ENCODE measurements around the gene PARD3B.

PARD3B gene

GRCh38 chr2:205644018-205644417 is 1098.7 kb downstream of the PARD3B start:
- no peak for DNase-seq

GRCh38 chr2:205646680-205647079 is 1101.4 kb downstream of the PARD3B start:
- no peak for DNase-seq

DNA sequence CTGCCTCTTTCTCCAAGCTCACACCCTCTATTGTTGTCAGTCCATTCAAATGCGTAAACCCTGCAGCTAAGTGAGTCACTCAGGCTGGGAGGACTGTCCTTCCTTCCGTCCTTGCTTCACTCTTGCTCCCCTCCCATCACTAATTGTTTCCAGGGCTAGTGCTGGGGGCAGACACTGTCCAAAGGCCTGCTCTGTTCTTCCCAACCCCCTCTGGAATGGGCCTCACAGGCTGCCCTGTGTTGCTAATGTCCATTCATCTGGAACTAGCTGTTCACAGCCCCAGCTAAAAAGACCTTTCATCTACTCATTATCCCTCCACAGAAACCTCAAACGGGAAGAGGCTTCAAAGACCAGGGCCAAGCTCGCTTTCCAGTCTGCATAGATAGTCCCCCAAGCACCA is 1105.2 kb downstream of the PARD3B start:
- peak; percentile 81 for DNase-seq

GRCh38 chr2:205650931-205651330 is 1105.7 kb downstream of the PARD3B start:
- no peak for DNase-seq

- DNase-seq = no peak
Observed at GRCh38 chr2:205651719-205652118, 1106.4 kb downstream of the PARD3B start.

DNA sequence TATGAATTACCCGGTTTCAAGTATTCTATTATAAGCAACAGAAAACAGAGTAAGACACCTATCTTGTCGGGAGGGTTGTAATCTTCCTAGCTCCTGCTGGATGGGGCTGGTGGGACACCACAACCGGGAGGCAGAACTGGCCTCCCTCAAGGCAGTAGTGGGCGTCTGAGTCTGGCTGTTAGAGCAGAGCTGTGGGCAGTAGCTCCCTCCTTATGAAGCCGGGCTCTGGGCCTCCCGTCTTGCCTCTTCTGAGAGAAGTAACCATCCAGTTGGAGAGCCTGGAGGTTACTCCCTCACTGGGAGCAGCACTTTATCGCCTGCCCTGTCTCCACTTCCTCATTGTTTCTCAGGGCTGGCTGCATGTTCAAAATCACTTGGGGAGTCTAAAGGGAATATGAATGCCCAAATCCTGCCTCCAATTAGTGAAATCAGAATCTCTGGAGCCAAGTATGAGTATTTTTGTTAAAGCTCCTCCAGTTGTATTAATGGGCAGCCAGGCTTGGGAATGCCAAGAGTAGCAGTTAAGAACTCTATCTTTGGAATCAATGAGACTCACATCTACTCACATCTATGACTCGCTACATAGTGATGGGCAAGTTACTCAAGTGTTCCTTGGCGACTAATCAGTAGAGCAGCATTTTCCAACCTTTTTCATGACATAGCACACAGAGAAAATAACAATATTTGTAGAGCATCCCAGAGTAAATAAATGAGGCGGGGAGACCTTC is 1109.8 kb downstream of the PARD3B start:
- DNase-seq = peak; percentile 86

DNA sequence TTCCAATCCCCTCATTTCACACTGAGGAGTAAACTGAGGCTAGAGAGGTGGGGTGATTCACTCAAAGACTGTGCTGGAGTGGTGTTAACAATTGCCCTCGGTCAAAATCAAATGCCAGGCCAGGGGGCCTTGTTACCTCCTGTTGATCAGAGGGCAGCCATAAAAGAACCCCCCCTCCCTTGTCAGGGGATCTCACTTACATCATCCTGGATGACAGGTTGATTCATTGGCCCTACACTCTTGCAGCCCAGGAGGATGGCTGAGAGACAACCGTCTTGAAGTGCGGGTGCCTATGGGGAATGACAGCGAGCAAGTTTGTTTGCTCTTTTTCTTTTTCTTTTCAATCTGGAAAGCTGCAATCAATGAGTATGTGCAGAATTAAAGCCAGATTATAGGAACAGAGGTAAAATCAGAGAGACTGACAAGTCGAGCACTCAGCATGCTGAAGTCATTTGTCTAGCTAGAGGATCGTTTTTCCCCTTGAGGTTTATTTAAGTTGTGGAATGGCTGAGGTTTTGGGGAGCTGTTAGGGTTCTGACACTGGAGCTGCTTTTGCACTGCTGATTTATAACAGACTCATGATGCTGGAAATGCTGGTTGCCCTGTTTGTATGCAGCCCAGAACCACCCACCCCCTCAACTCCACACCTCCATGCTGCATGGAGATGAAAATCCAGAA is 1110.6 kb downstream of the PARD3B start:
- peak; percentile 54 for DNase-seq

DNA sequence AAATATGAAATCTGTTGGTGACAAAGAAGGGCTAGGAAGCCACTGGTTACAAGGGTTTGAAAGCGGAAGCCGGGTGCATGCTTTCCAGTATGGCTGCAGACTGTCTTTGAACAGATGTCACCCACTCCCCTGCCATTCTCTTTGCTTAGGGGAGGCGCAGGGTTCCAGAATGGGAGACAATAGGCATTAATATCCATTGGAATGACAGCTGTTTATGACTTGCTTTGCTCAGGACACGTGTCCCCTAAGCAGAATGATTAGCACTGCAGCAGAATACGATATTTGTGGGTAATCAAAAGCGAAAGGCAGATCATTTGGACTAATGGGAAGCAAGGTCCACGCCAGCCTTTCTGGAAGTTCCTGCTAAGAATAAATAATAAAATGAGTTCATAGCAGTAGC is 1111.2 kb downstream of the PARD3B start:
- no peak for DNase-seq

GRCh38 chr2:205656941-205657340 is 1111.7 kb downstream of the PARD3B start:
- DNase-seq = no peak

- peak; percentile 93 for DNase-seq
Observed at GRCh38 chr2:205657579-205657978, 1112.3 kb downstream of the PARD3B start.

GRCh38 chr2:205658068-205658467 is 1112.8 kb downstream of the PARD3B start:
- DNase-seq = no peak

- no peak for DNase-seq
Observed at GRCh38 chr2:205658572-205658971, 1113.3 kb downstream of the PARD3B start.

DNA sequence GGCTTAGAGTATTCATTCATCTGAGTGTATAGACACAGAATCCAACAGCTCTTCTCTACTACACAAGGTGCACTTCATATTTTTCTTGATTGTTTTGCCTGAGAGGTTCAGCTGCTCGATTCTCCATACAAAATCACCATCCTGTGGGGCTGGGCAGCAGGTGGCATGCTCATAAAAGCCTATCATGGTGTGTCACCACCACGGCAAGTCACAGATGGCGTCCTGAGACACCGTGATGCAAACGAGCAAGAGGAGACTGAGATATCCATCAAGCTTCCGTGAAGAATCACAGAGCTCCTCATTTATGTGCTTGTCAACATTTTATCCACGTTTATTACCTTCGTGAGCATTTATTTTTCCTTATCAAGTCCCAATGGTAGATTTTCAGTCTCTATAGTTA is 1114.6 kb downstream of the PARD3B start:
- no peak for DNase-seq

DNA sequence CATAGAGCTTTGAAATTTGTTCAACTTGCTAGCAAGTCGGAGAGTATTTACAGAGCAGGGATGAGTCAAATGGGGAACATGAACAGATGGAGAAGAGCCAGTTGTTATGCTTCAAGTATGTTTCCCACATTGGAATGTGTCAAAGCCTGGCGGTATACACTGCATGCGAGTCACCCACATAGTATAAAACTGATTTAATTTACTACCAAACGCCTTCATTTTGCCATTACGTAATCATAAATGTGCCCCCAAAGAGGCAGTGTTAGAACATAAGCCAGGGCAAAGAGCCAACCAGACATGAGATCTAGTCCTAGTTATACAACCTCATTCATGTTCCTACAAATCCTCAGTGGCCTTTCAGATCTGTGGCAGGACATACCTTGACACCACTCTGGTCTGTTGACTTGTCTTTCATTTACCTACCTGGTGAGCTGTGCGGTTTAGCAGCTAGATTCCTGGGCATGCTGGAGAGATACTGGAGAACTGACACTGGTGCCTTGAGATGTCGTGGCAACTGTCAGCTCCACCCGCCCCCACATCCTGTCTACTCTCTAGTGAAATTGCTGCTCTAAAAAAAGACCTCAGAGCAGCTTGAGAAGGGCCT is 1115.3 kb downstream of the PARD3B start:
- DNase-seq = peak; percentile 98

- no peak for DNase-seq
Observed at GRCh38 chr2:205661281-205661680, 1116.0 kb downstream of the PARD3B start.

DNA sequence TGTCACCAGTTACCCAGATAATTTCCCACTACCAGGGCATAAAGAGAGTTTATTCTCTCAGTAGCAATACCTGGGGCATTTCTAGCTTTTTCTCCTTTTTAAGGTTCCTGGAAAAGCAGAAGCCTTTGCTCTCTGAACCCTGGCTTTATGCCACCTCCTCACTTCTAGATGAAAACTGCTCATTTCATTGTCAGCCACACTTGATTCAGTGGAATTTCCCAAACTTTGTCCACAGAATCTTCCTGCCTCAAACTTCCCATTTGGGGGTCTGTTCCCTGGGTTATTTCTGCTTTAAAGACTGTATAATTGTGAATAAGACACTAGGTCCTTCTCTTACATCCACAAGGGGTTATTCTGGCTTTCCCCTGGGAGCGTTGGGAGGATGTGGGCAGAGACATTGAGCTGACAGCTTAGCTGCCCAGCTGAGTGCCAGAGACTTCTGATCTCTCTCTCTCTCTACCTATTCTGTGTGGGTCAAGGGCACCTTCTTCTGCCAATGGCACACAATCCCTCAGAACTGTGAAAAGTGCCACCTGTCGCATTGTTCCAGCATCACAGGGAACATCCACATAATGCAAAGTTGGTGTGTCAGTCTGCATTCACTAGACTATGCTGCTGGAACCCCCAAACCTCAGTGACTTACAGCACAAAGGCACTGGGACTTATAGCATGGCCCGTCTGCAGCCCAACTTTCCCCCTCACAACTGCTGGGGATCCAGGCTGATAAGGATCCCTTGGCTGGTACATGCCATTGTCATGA is 1117.1 kb downstream of the PARD3B start:
- no peak for DNase-seq

GRCh38 chr2:205665791-205666190 is 1120.5 kb downstream of the PARD3B start:
- DNase-seq = no peak

Data from fibroblast of upper back skin (primary cell).